HEK293T (cell line): ENCODE measurements around the gene LTBP1.

ENCODE experiments used
- CTCF ChIA-PET: fragments of 350-600 bp; formaldehyde crosslinking; extraction: SDS; loops from one replicate; lab custom pipeline; 2021; ENCODE audit warnings: antibody characterized with exemption, inconsistent platforms; lab: Yijun Ruan, JAX
- POLR2A ChIA-PET: fragments of 350-600 bp; formaldehyde crosslinking; extraction: SDS; loops from one replicate; lab custom pipeline; 2020; ENCODE audit warnings: antibody characterized with exemption, inconsistent platforms; lab: Yijun Ruan, JAX
- DNase-seq: peaks from one replicate; pipeline ENCODE4 v3.0.0; 2012; ENCODE audit warnings: mixed read lengths; ENCODE audit errors: extremely low spot score
- ARNT ChIP-seq: fragments of 450-650 bp; IDR thresholded peaks from 2 replicates; pipeline ENCODE4 v1.6.1; 2017; ENCODE audit warnings: mild to moderate bottlenecking
- BHLHE40 ChIP-seq: fragments of 450-650 bp; IDR thresholded peaks from 2 replicates; pipeline ENCODE4 v1.6.1; 2016; ENCODE audit warnings: mild to moderate bottlenecking, moderate library complexity, borderline replicate concordance
- CTBP1 ChIP-seq: fragments of 450-650 bp; IDR thresholded peaks from 2 replicates; pipeline ENCODE4 v1.6.1; 2016; ENCODE audit warnings: borderline replicate concordance
- ELF4 ChIP-seq: fragments of 450-650 bp; IDR thresholded peaks from 2 replicates; pipeline ENCODE4 v1.6.1; 2017; ENCODE audit warnings: antibody characterized with exemption
- FOXA1 ChIP-seq: fragments of 450-650 bp; IDR thresholded peaks from 2 replicates; pipeline ENCODE4 v1.6.1; 2016; ENCODE audit warnings: mild to moderate bottlenecking
- FOXK2 ChIP-seq: fragments of 450-650 bp; IDR thresholded peaks from 2 replicates; pipeline ENCODE4 v1.6.1; 2016; ENCODE audit warnings: mild to moderate bottlenecking
- FOXM1 ChIP-seq: fragments of 450-650 bp; IDR thresholded peaks from 2 replicates; pipeline ENCODE4 v1.6.1; 2017; ENCODE audit warnings: mild to moderate bottlenecking, borderline replicate concordance
- HDGF ChIP-seq: fragments of 450-650 bp; IDR thresholded peaks from 2 replicates; pipeline ENCODE4 v1.6.1; 2017; ENCODE audit warnings: antibody characterized with exemption, borderline replicate concordance
- L3MBTL2 ChIP-seq: fragments of 450-650 bp; conservative IDR thresholded peaks from 2 replicates; pipeline ENCODE4 v1.6.1; 2016; ENCODE audit warnings: mild to moderate bottlenecking
- LEF1 ChIP-seq: fragments of 450-650 bp; IDR thresholded peaks from 2 replicates; pipeline ENCODE4 v1.6.1; 2017; ENCODE audit warnings: mild to moderate bottlenecking, borderline replicate concordance
- NFRKB ChIP-seq: fragments of 450-650 bp; IDR thresholded peaks from 2 replicates; pipeline ENCODE4 v1.6.1; 2016; ENCODE audit warnings: mild to moderate bottlenecking, moderate library complexity
- PKNOX1 ChIP-seq: fragments of 450-650 bp; IDR thresholded peaks from 2 replicates; pipeline ENCODE4 v1.6.1; 2016
- SP1 ChIP-seq: fragments of 450-650 bp; IDR thresholded peaks from 2 replicates; pipeline ENCODE4 v1.6.1; 2017
- SUZ12 ChIP-seq: fragments of 450-650 bp; IDR thresholded peaks from 2 replicates; pipeline ENCODE4 v1.6.1; 2016; ENCODE audit warnings: mild to moderate bottlenecking
- TARDBP ChIP-seq: fragments of 450-650 bp; IDR thresholded peaks from 2 replicates; pipeline ENCODE4 v1.6.1; 2016
- ZNF384 ChIP-seq: fragments of 450-650 bp; IDR thresholded peaks from 2 replicates; pipeline ENCODE4 v1.6.1; 2016

The LTBP1 gene

GRCh38 chr2:33074197-33074596 lies 127.4 kb downstream of the LTBP1 start:
- DNase-seq, result no peak
- ChIA-PET CTCF (no interaction called here), POLR2A (no interaction called here)
- TF ChIP-seq BHLHE40 (no peak), FOXA1 (no peak), PKNOX1 (no peak), ELF4 (no peak)

DNA sequence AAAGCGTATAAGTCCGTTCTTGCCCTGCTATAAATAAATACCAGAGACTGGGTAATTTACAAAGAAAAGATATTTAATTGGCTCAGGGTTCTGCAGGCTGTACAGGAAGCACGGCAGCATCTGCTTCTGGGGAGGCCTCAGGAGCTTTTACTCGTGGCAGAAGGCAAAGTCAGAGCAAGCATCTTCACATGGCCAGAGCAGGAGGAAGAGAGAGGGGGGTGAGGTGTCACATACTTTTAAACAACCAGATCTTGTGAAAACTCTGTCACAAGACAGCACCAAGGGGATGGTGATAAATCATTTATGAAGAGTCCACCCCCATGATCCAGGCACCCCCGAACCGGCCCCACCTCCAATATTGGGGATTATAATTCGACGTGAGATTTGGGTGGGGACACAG lies 130.6 kb downstream of the LTBP1 start:
- no peak for TF ChIP-seq ZNF384
- no peak for TF ChIP-seq LEF1
- TF ChIP-seq BHLHE40, result no peak
- TF ChIP-seq PKNOX1, result no peak
- TF ChIP-seq CTBP1, result no peak
- TF ChIP-seq ARNT, result no peak
- TF ChIP-seq NFRKB, result no peak
- no peak for TF ChIP-seq FOXM1
- ChIA-PET CTCF (no interaction called here), POLR2A (no interaction called here)
- DNase-seq, result no peak

GRCh38 chr2:33077844-33078243 lies 131.1 kb downstream of the LTBP1 start:
- CTCF ChIA-PET, result no interaction called here
- no peak for DNase-seq
- POLR2A ChIA-PET, result no interaction called here

DNA sequence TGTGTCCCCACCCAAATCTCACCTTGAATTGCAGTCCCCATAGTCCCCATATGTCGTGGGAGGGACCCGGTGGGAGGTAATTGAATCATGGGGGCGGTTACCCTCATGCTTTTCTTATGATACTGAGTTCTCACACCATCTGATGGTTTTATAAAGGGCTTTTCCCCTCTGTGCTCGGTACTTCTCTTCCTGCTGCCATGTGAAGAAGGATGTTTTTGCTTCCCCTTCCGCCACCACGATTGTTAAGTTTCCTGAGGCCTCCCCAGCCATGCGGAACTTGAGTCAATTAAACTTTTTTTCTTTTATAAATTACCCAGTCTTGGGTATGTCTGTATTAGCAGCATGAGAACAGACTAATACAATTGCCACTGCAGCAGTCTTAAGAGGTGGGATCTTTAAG lies 134.9 kb downstream of the LTBP1 start:
- ChIA-PET CTCF (no interaction called here), POLR2A (no interaction called here)
- DNase-seq, result no peak
- TF ChIP-seq TARDBP (no peak), NFRKB (no peak)

More at GRCh38 chr2:33077844-33078243, 131.1 kb downstream of the LTBP1 start:
- TF ChIP-seq FOXA1, result no peak
- no peak for TF ChIP-seq TARDBP
- no peak for TF ChIP-seq ARNT
- no peak for TF ChIP-seq SP1
- no peak for TF ChIP-seq L3MBTL2
- TF ChIP-seq BHLHE40, result no peak
- no peak for TF ChIP-seq ELF4
- no peak for TF ChIP-seq PKNOX1
- TF ChIP-seq FOXM1, result no peak
- no peak for TF ChIP-seq LEF1
- TF ChIP-seq NFRKB, result no peak
- no peak for TF ChIP-seq HDGF
- no peak for TF ChIP-seq FOXK2
- no peak for TF ChIP-seq SUZ12
- no peak for TF ChIP-seq ZNF384

GRCh38 chr2:33083699-33084387 lies 137.1 kb downstream of the LTBP1 start:
- no peak for DNase-seq
- ChIA-PET POLR2A (no interaction called here), CTCF (no interaction called here)
- no peak for TF ChIP-seq ZNF384
- TF ChIP-seq FOXA1, result no peak
- no peak for TF ChIP-seq CTBP1
- TF ChIP-seq SUZ12, result no peak
- TF ChIP-seq ARNT, result no peak

DNA sequence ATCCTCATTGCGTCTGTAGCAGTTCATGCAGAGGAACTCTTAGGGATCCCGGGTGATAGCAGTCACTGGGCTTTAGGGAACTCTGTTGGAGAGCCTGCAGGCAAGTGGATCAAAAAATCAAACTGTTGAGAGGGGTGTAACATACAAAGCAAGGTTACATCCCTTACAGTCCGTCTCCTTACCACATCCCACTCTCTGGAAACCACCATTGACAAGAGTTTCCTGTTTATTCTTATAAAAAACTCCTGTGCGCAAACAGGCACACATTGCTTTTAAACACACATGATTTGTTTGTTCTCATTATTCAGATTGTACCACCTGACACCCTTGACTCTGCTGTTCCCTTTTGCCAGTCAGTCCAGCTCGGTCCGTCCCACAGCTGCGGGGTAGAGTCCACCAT lies 137.7 kb downstream of the LTBP1 start:
- DNase-seq, result no peak
- POLR2A ChIA-PET, result no interaction called here
- CTCF ChIA-PET, result no interaction called here
- no peak for TF ChIP-seq FOXA1
- TF ChIP-seq SP1, result no peak
- TF ChIP-seq LEF1, result no peak
- no peak for TF ChIP-seq ZNF384
- no peak for TF ChIP-seq L3MBTL2
- TF ChIP-seq FOXM1, result no peak
- no peak for TF ChIP-seq NFRKB
- TF ChIP-seq CTBP1, result no peak
- TF ChIP-seq FOXK2, result no peak
- TF ChIP-seq HDGF, result no peak
- no peak for TF ChIP-seq ARNT
- no peak for TF ChIP-seq ELF4
- no peak for TF ChIP-seq TARDBP
- TF ChIP-seq PKNOX1, result no peak
- TF ChIP-seq BHLHE40, result no peak
- TF ChIP-seq SUZ12, result no peak
